Osteoblast (primary cell): ENCODE measurements around the gene C9orf57. TPM values are rescaled to one million over a fixed set of nuclear protein-coding genes. Genes with fewer than 3 reads are reported as not detected.
"Not testable (repeated sequence)": the region's sequence is repeated elsewhere in the genome, so short reads cannot be mapped to it uniquely, and the experiment has no call there.

Experiments
- DNase-seq: peaks from one replicate; pipeline ENCODE4 v3.0.0; 2011; ENCODE audit warnings: low spot score, mixed read lengths; ENCODE audit not compliant: insufficient read length; ENCODE audit errors: missing footprints
- H2AFZ ChIP-seq: 2 replicates; pipeline ENCODE4 v1.6.0; 2011; ENCODE audit warnings: mild to moderate bottlenecking, low read length
- H3K27ac ChIP-seq: 2 replicates; pipeline ENCODE4 v1.5.1; 2011; ENCODE audit warnings: mild to moderate bottlenecking, low read depth, low read length, moderate library complexity
- H3K27me3 ChIP-seq: 2 replicates; pipeline ENCODE4 v1.6.0; 2012; ENCODE audit warnings: mild to moderate bottlenecking, control low read depth, inconsistent platforms, low read length, moderate library complexity; ENCODE audit not compliant: insufficient read depth
- H3K36me3 ChIP-seq: 2 replicates; pipeline ENCODE4 v1.5.1; 2011; ENCODE audit warnings: mild to moderate bottlenecking, low read length, control low read depth, moderate library complexity; ENCODE audit not compliant: insufficient read depth
- H3K4me1 ChIP-seq: 2 replicates; pipeline ENCODE4 v1.5.1; 2011; ENCODE audit warnings: mild to moderate bottlenecking, low read length, control low read depth, moderate library complexity; ENCODE audit not compliant: insufficient read depth
- H3K4me2 ChIP-seq: 2 replicates; pipeline ENCODE4 v1.6.0; 2011; ENCODE audit warnings: mild to moderate bottlenecking, low read length; ENCODE audit not compliant: insufficient read depth
- H3K4me3 ChIP-seq: fragments of 200-600 bp; sonication (generic); 3 replicates; pipeline ENCODE4 v1.5.1; 2012; ENCODE audit warnings: mild to moderate bottlenecking, low read length, inconsistent platforms; ENCODE audit not compliant: insufficient read depth
- H3K79me2 ChIP-seq: 2 replicates; pipeline ENCODE4 v1.6.0; 2012; ENCODE audit warnings: mild to moderate bottlenecking, low read length, control low read depth, inconsistent platforms; ENCODE audit not compliant: insufficient read depth
- H3K9me3 ChIP-seq: 2 replicates; pipeline ENCODE4 v1.5.1; 2011; ENCODE audit warnings: low read depth, low read length, control low read depth
- H4K20me1 ChIP-seq: 2 replicates; pipeline ENCODE4 v1.6.0; 2012; ENCODE audit warnings: mild to moderate bottlenecking, low read length, control low read depth; ENCODE audit not compliant: insufficient read depth
- total RNA-seq: library from RNA; depleted of rRNA; stranded (reverse); fragments of >200 nt; gene quantifications from 2 replicates; pipeline ENCODE4 v1.2.3, GENCODE V29; 2012
- TF ChIP-seq, protein P1 (sequence below): IDR thresholded peaks from 2 replicates; pipeline ENCODE4 v1.5.1; 2011; ENCODE audit warnings: mild to moderate bottlenecking, low read depth, low read length, moderate library complexity; ENCODE audit errors: extremely low read depth

Gene C9orf57, protein sequence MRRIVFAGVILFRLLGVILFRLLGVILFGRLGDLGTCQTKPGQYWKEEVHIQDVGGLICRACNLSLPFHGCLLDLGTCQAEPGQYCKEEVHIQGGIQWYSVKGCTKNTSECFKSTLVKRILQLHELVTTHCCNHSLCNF
- not detected in 2 replicates for total RNA-seq

DNA sequence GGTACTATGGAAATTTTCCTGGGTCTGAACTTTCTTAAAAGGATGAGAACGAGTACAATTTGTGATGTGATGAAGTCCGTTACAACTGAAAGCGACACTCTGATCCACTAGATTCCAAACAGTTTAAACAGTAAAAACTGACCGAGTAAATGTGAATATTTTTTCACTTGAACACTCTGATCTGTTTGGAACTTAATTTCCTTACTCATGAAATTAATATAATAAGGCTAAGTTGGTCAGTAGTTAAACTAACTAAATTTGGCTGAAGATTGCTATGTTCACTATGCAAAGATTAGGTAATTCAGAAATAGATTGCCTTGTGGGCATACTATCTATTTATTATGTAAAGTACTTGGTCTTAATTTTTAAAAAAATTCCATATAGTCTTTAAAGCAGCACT is at the start of gene C9orf57:
Gene C9orf57 (minus strand): TSS at position 101 of the 400 bp plus-strand sequence. CDS start 1,282 bp downstream, outside the sequence.
- H3K36me3 ChIP-seq: no peaks in the 10 kb centered on the region
- no peaks in the 10 kb centered on the region for H3K27me3 ChIP-seq
- no peak within 1 kb of the TSS for H3K4me2 ChIP-seq
- no peaks in the 10 kb centered on the region for H4K20me1 ChIP-seq
- DNase-seq: no peak
- no peak within 1 kb of the TSS for H2AFZ ChIP-seq
- no peaks in the 10 kb centered on the region for H3K4me1 ChIP-seq
- H3K27ac ChIP-seq: no peak within 1 kb of the TSS
- H3K9me3 ChIP-seq: no peaks in the 10 kb centered on the region
- TF ChIP-seq, protein P1, sequence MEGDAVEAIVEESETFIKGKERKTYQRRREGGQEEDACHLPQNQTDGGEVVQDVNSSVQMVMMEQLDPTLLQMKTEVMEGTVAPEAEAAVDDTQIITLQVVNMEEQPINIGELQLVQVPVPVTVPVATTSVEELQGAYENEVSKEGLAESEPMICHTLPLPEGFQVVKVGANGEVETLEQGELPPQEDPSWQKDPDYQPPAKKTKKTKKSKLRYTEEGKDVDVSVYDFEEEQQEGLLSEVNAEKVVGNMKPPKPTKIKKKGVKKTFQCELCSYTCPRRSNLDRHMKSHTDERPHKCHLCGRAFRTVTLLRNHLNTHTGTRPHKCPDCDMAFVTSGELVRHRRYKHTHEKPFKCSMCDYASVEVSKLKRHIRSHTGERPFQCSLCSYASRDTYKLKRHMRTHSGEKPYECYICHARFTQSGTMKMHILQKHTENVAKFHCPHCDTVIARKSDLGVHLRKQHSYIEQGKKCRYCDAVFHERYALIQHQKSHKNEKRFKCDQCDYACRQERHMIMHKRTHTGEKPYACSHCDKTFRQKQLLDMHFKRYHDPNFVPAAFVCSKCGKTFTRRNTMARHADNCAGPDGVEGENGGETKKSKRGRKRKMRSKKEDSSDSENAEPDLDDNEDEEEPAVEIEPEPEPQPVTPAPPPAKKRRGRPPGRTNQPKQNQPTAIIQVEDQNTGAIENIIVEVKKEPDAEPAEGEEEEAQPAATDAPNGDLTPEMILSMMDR: no peak
- H3K4me3 ChIP-seq: no peak within 1 kb of the TSS
- H3K79me2 ChIP-seq: no peaks in the 10 kb centered on the region

DNA sequence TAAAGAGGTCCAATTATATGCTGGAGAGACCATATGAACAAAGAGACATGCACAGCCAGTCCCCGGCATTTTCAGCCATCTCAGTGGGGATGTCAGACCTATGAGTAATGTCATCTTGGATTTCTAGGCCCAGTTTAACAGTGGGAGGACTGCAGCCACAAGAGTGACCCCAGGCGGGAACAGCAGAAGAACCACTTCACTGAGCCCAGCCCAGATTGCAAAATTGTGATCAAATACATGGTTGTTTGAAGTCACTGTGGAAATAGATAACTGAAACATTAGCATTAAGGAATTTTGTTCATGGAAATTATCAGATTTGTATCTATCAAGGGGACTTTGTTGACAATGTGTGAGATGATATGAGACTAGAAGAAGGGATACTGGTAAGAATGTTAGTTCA is 42.1 kb upstream of the C9orf57 start:
- no peak overlapping the region for H3K27ac ChIP-seq
- no peaks in the 10 kb centered on the region for H3K4me1 ChIP-seq
- no peak overlapping the region for H3K4me2 ChIP-seq
- no peaks in the 10 kb centered on the region for H4K20me1 ChIP-seq
- no peaks in the 10 kb centered on the region for H3K36me3 ChIP-seq
- no peak for DNase-seq
- no peaks in the 10 kb centered on the region for H3K79me2 ChIP-seq
- H3K27me3 ChIP-seq: no peaks in the 10 kb centered on the region
- H3K9me3 ChIP-seq: no peaks in the 10 kb centered on the region
- TF ChIP-seq, protein P1: no peak
- H2AFZ ChIP-seq: no peak overlapping the region
- H3K4me3 ChIP-seq: no peak overlapping the region

DNA sequence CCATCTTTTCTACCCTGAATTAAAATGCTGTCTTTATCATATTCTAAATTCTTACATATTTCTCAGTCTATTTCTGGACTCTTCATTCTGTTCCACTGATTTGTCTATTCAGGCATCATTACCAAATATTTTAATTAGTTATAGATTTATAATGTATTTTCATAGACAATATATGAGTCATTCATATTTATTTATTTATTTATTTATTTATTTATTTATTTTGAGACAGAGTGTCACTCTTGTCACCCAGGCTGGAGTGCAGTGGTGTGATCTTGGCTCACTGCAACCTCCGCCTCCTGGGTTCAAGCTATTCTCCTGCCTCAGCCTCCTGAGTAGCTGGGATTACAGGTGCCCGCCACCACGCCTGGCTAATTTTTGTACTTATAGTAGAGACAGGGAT is 35.1 kb upstream of the C9orf57 start:
- DNase-seq, H3K27ac ChIP-seq, H4K20me1 ChIP-seq: not testable (repeated sequence)

DNA sequence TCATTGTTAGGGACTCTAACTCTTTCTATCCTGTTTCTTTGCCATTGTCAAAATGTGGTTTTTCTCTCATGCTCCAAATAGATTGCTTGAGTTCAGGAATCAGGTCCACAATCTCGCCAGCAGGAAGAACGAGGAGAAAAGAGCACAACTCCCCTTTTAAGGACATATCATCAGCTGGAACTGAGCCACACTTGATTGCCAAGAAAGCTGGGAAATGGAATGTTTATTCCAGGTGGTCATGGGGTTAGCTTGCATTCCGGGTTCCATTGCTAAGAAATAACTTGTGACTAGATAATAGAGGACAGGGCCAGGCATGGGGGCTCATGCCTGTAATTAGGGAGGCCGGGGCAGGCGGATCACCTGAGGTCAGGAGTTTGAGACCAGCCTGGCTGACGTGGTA is 32.4 kb upstream of the C9orf57 start:
- no peak for DNase-seq
- H3K27me3 ChIP-seq: no peaks in the 10 kb centered on the region
- H3K4me2 ChIP-seq: no peak overlapping the region
- no peak overlapping the region for H2AFZ ChIP-seq
- no peak overlapping the region for H3K4me3 ChIP-seq
- H3K79me2 ChIP-seq: no peaks in the 10 kb centered on the region
- H3K4me1 ChIP-seq: no peaks in the 10 kb centered on the region
- H4K20me1 ChIP-seq: no peaks in the 10 kb centered on the region
- no peaks in the 10 kb centered on the region for H3K9me3 ChIP-seq
- no peaks in the 10 kb centered on the region for H3K36me3 ChIP-seq
- H3K27ac ChIP-seq: no peak overlapping the region
- TF ChIP-seq, protein P1: no peak

More for the DNA sequence above, 35.1 kb upstream of the C9orf57 start:
- H2AFZ ChIP-seq, H3K4me2 ChIP-seq, H3K36me3 ChIP-seq, H3K79me2 ChIP-seq, H3K9me3 ChIP-seq, H3K4me1 ChIP-seq, H3K4me3 ChIP-seq, H3K27me3 ChIP-seq: not testable (repeated sequence)
